ENCODE data around the gene SLC29A1. TPM values are rescaled to one million over a fixed set of nuclear protein-coding genes. Genes with fewer than 3 reads are reported as not detected.

Gene SLC29A1
- total and polyA plus RNA-seq, 2 donors (not counting 3 experiments of a cell fraction or from before 2014, with no cell fraction given): 202 to 539 TPM

DNA sequence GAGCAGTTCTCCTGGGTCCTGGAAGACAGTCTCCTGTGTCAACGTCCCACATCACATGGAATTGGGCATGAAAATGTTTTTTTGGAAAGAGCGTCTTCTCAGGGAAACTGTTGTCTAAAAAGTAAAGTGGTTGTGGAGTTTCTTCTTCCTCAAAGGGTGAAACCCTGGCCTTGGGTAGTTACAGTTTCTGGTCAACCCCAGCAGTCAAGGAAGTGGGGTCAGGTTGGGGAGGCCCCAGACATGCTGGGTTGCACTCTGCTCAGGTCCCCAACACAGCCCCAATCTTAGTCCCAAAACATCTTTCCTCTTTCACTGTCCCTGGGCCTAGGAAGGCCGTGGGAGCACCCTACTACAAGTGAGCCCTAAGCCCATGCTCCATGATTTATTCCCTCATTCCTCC, 43.0 kb downstream of the SLC29A1 start:
- TF ChIP-seq FOS (IDR thresholded peaks at IDR 0.05; ENCODE audit: borderline replicate concordance, insufficient read depth, low read length) (no peak), POLR2AphosphoS5 (IDR thresholded peaks at IDR 0.05; ENCODE audit: insufficient read depth, low read depth, low read length) (no peak), POLR2A (IDR thresholded peaks at IDR 0.05; ENCODE audit: low read depth, low read length) (no peak), JUN (IDR thresholded peaks at IDR 0.05; ENCODE audit: borderline replicate concordance, insufficient read depth, insufficient read length, low read depth) (no peak), MYC (IDR thresholded peaks at IDR 0.05; ENCODE audit: low read depth, low read length) (no peak), EZH2 (IDR thresholded peaks at IDR 0.05; ENCODE audit: borderline replicate concordance, low read depth, low read length, severe bottlenecking) (no peak), GATA2 (IDR thresholded peaks at IDR 0.05; ENCODE audit: insufficient read depth, insufficient read length, low read depth, low read length) (no peak)
- TF ChIP-seq, protein P1, sequence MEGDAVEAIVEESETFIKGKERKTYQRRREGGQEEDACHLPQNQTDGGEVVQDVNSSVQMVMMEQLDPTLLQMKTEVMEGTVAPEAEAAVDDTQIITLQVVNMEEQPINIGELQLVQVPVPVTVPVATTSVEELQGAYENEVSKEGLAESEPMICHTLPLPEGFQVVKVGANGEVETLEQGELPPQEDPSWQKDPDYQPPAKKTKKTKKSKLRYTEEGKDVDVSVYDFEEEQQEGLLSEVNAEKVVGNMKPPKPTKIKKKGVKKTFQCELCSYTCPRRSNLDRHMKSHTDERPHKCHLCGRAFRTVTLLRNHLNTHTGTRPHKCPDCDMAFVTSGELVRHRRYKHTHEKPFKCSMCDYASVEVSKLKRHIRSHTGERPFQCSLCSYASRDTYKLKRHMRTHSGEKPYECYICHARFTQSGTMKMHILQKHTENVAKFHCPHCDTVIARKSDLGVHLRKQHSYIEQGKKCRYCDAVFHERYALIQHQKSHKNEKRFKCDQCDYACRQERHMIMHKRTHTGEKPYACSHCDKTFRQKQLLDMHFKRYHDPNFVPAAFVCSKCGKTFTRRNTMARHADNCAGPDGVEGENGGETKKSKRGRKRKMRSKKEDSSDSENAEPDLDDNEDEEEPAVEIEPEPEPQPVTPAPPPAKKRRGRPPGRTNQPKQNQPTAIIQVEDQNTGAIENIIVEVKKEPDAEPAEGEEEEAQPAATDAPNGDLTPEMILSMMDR (IDR thresholded peaks at IDR 0.05; ENCODE audit: extremely low read depth in 1 of 2, insufficient read depth in 1 of 2, low read depth in 1 of 2, low read length in 2 of 2): no peak
- TF ChIP-seq, protein P2, sequence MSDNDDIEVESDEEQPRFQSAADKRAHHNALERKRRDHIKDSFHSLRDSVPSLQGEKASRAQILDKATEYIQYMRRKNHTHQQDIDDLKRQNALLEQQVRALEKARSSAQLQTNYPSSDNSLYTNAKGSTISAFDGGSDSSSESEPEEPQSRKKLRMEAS (IDR thresholded peaks at IDR 0.05; ENCODE audit: insufficient read depth, insufficient read length): no peak
- H3K9me1 ChIP-seq (replicated peaks; ENCODE audit: control insufficient read depth, extremely low read depth, insufficient read depth, low read length): no peaks in the 10 kb centered on the region
- FAIRE-seq (no peak), DNase-seq (ENCODE audit: low read depth, low spot score) (no peak)
- ChIA-PET CTCF (interaction anchor here (0.6 to 6.2 kb wide), 4 partner anchors 10 to 71 kb away, joined by 4 to 154 read pairs (median 20); partner anchors contain the start of genes AARS2 and SLC35B2), POLR2A (no interaction called here)
- intact Hi-C loops (cut with micrococcal nuclease) (no loop called here), dilution Hi-C loops (cut with MboI; ENCODE audit: extremely low pct_ligation_motif_present, low sequenced_read_pairs) (no loop called here)
- H3K27ac ChIP-seq (ENCODE audit: insufficient read depth, low read depth, low read length): no peak overlapping the region
- H3K4me2 ChIP-seq (ENCODE audit: insufficient read depth, low read length): no peak overlapping the region
- H3K36me3 ChIP-seq (ENCODE audit: control insufficient read depth in 2 of 2, extremely low read depth in 1 of 2, insufficient read depth in 2 of 2, low read length in 2 of 2): peaks cover 2 to 3% of the 10 kb centered on the region in 2 experiments
- BruUV-seq (replicated peaks): no TSS peak
- peaks cover 36% of the 10 kb centered on the region for H3K4me1 ChIP-seq (ENCODE audit: control insufficient read depth, extremely low read depth, insufficient read depth, low read length)
- no peak overlapping the region for H3K9ac ChIP-seq (replicated peaks; ENCODE audit: extremely low read depth, insufficient read depth, low read length)
- no peaks in the 10 kb centered on the region for H4K20me1 ChIP-seq (replicated peaks; ENCODE audit: control insufficient read depth, extremely low read depth, insufficient read depth, low read length)
- H3K9me3 ChIP-seq (replicated peaks; ENCODE audit: control insufficient read depth, insufficient read depth, low read length): no peaks in the 10 kb centered on the region
- peaks cover 26% of the 10 kb centered on the region for H3K79me2 ChIP-seq (ENCODE audit: control insufficient read depth, insufficient read depth, low read length)
- H3K4me3 ChIP-seq (replicated peaks in 1 of 3; ENCODE audit: insufficient read depth in 1 of 3, low read depth in 1 of 3, low read length in 3 of 3): no peak overlapping the region
- H3K27me3 ChIP-seq (ENCODE audit: control insufficient read depth in 2 of 2, insufficient read depth in 2 of 2, low read length in 2 of 2): peaks cover 15 to 24% of the 10 kb centered on the region in 2 experiments
- no peak overlapping the region for H2AFZ ChIP-seq (ENCODE audit: low read depth, low read length)
